Mesodermal cell (in vitro differentiated cells): ENCODE results near the gene NRARP.

Source experiments
- H3K27ac ChIP-seq: 2 replicates; pipeline ENCODE4 v1.7.0; 2013; ENCODE audit warnings: mild to moderate bottlenecking, low read depth, low read length, moderate library complexity; ENCODE audit not compliant: severe bottlenecking
- H3K36me3 ChIP-seq: 2 replicates; pipeline ENCODE4 v1.7.1; 2013; ENCODE audit warnings: mild to moderate bottlenecking, low read length, moderate library complexity; ENCODE audit not compliant: control insufficient read depth, insufficient read depth
- H3K4me1 ChIP-seq: one replicate; pipeline ENCODE4 v1.7.1; 2013; ENCODE audit warnings: mild to moderate bottlenecking, low read length; ENCODE audit not compliant: insufficient read depth, control insufficient read depth, poor library complexity, severe bottlenecking
- H3K4me3 ChIP-seq: 2 replicates; pipeline ENCODE4 v1.7.0; 2013; ENCODE audit warnings: low read length, control low read depth, mild to moderate bottlenecking; ENCODE audit not compliant: insufficient read depth, poor library complexity, severe bottlenecking; ENCODE audit errors: extremely low read depth
- H3K9me3 ChIP-seq: 2 replicates; pipeline ENCODE4 v1.7.1; 2013; ENCODE audit warnings: mild to moderate bottlenecking, low read length, moderate library complexity; ENCODE audit not compliant: control insufficient read depth
- WGBS, 2 experiments: methylation state at CpG; one replicate each; pipeline ENCODE4 v1.1.5; 2013; ENCODE audit warnings: missing lambda C conversion rate in 2 of 2; ENCODE audit not compliant: insufficient coverage in 2 of 2; 5-methylcytosine and 5-hydroxymethylcytosine counted together

NRARP gene

GRCh38 chr9:137252555-137253506 lies 49.2 kb downstream of the NRARP start:
- peaks cover 16% of the 10 kb centered on the region for H3K4me1 ChIP-seq
- 81 to 87% methylated on average over 27 to 31 of the region's 35 CpGs for WGBS, 2 experiments
- no peak overlapping the region for H3K27ac ChIP-seq
- no peak overlapping the region for H3K4me3 ChIP-seq
- peaks cover 17% of the 10 kb centered on the region for H3K36me3 ChIP-seq
- no peaks in the 10 kb centered on the region for H3K9me3 ChIP-seq

GRCh38 chr9:137251490-137252268 lies 50.4 kb downstream of the NRARP start:
- Histone ChIP-seq H3K4me1 (peaks cover 15% of the 10 kb centered on the region), H3K9me3 (no peaks in the 10 kb centered on the region), H3K4me3 (no peak overlapping the region), H3K27ac (no peak overlapping the region), H3K36me3 (peaks cover 9% of the 10 kb centered on the region)
- 90 to 94% methylated on average over 15 to 17 of the region's 22 CpGs for WGBS, 2 experiments

- no peaks in the 10 kb centered on the region for H3K9me3 ChIP-seq
- no peak within 1 kb of the TSS for H3K4me3 ChIP-seq
- H3K36me3 ChIP-seq, result peaks cover 3% of the 10 kb centered on the region
- WGBS, 2 experiments, result 70 to 76% methylated on average over 2 to 3 of the region's 4 CpGs
- H3K4me1 ChIP-seq, result peaks cover 10% of the 10 kb centered on the region
- no peak within 1 kb of the TSS for H3K27ac ChIP-seq
These were observed 50.9 kb downstream of the NRARP start, which contains the start of gene STPG3 for GRCh38 chr9:137251194-137251461. Gene STPG3, plus strand, starts transcription at chr9:137251286. Its CDS starts 1 bp downstream, at chr9:137251287.

GRCh38 chr9:137250329-137251193 lies 51.5 kb downstream of the NRARP start:
- Histone ChIP-seq H3K27ac (no peak overlapping the region), H3K4me3 (no peak overlapping the region)
- 86 to 88% methylated on average over 12 to 16 of the region's 18 CpGs for WGBS, 2 experiments

More at GRCh38 chr9:137250329-137251193, 51.5 kb downstream of the NRARP start:
- Histone ChIP-seq H3K9me3 (no peaks in the 10 kb centered on the region), H3K4me1 (peaks cover 10% of the 10 kb centered on the region), H3K36me3 (no peaks in the 10 kb centered on the region)
